Activated effector memory CD4-positive, alpha-beta T cell treated with Interleukin-2 at 50 U/mL for 16 hours (primary cell): ENCODE data around the gene MST1R.

Experiments used
- DNase-seq: peaks from one replicate; pipeline ENCODE4 v3.0.0-alpha.2; 2020

The MST1R gene

DNA sequence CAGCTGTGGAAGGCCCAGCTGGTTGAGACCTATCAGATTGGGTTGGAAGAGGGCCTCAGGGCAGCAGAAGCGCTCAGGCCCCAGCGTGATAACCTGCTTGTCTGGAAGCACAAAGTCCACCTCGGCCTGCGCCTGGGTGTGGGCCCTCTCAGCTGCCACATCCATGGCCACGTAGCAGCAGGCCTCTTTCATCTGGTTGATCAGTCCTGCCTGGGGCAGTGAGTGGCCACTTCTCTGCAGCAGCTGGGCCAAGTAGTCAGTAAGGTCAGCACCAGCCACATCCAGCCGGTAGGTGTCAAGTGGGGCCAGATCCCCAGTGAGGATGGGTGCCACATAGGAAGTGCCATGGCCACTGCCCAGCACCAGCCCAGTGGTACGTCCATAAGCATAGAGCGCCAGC, 30.1 kb downstream of the MST1R start:
- no peak for DNase-seq

DNA sequence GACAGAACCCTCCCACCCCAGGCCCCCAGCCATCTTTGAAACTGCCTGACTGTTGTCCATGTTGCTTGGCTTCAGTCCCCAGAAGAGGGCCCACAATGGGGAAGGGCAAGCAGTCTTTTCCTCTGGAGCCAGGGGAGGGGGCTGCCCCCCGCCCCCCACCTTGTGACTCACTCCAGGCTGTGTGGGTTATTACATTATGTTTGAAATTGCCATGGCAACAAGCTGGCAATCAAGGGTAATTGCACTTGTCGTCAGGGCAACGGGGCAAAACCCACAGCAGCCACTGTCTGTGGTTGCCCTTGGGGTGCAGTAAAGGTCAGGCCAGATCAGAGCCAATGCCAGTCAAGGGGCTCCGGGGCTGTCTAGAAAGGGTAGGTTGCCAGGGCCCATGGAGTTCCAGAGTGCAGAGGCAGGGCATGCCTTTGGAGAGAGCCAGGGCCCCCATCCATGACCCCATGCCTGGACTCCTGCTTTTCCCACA, 30.8 kb downstream of the MST1R start:
- DNase-seq, result no peak

DNA sequence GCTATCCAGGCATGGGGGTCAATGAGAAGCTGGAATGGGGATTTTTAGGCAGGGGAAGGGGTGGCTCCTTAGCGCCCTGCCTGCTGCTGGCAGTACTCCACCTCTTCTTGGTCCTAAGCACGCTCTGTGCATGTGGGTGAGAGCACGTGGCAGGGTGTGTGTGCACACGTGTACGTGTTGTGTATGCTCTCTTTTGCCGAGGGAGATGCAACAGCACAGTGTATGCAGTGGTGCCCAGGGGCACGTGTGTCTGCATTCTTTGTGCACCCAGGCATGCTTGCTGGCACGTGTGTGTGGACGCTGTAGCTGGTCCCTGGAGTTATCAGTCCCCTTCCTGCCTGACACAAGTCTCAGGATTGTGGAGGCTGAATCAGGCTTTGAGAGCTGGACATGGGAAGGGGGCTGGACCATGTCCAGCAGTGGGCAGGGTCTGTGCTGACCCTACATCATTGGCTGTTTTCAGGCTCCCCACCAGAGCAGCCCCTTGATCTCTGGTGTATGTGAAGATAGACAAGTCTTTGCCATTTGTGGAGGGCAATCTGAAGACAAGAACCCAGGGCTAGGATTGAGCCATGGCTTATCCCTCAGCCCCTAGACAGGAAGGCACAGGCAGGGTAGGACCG, 32.0 kb downstream of the MST1R start:
- no peak for DNase-seq

DNA sequence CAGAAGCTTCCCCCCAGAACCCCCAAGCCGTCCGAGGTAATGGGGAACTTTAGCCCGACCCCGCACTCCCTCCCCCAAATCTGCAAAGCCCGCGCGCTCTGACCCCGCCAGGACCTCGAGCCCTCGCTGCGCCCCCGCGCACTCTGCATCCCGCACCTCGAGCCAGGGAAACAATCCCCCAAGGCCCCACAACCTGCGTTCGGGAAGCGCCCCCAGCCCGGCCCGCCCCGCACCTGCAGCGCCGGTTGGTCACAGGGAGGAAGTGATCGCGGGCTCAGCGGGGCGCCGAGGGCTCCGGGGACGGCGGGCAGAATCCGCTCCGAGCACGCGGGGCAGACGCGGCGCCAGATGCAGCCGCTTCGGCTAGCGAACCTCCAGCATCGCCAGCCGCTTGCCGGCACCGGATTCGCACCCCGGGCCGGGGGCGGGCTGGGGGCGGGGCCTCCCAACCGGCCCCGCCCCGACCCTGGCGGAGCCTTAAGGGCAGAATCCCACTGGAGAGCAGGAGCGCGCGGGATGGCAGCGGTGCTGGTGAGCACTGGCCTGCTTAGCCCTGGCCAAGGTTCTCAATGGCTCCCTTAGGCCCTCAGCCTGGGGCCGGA, 34.0 kb downstream of the MST1R start, which contains the start of gene CAMKV:
Gene CAMKV, minus strand, starts transcription at position 382 of the 602 bp plus-strand sequence. CDS start 7,518 bp downstream, outside the sequence.
- DNase-seq, result no peak

DNA sequence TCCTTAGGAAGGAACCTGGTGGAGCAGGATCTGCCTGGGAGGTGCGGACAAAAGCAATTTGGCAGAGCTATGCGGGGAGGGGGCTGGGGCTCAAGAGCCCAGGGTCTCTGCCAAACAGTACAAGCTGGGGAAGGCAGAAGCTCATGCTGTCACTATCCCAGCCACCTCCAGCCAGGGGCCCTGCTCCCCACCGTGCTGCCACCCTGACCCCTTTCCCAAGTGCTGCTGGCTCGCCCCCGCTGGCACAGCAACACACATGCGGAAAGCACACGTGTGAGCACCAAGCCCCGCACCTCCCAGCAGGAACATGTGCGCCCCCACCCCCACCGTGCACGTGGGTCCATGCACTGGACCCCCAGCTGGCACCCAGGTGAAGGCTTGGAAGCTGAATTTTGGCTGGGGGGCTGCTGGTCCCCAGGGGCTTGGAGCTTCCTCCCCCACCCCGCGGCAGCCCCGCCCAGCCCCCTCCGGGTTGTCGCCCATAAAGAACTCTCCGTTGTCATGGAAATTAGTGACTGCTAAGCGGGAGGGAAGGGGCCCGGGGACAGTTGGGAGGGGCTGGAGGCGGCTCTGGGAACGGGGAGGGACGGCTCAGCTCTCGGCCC, 34.7 kb downstream of the MST1R start:
- no peak for DNase-seq

DNA sequence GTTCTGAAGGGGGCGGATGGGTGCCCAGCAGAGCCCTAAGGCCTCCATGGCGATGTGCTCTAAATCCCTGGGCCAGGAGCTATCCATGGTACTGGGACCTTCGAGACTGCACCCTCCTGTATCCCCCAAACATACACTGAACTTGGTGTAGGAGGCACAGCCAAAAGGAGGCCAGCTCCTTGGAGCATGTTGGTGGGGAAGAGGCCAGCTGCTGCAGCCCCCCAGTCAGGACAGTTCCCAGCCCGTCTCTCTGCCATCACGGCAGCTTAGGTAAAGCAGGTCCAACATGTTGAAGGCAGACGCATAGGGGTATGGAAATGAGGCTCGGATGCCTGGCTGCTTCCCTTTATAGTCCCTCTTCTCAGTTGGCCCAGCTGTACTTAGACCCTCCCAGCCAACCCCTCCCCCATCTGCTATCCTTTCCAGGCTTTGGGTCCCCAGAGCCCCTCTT, 35.8 kb downstream of the MST1R start:
- no peak for DNase-seq

DNA sequence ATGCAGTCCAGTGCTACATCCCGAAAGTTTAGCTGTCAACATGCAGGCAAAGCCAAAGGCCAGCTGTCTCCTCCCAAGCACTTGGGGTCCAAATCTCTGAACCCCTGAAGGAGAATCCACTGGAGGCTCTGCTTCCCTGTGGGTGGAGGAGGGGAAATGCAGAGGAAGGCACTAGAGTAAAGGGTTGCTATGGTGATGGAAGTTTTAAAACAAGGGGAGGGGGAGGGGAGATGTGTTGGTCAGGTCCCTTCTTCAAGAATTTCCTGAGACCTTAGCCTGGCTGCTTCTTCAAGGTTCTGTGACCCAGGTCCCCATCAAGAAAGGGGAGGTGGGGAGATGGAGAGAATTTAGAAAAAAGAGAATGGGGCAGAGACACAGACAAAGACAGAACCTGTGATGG, 36.3 kb downstream of the MST1R start:
- no peak for DNase-seq

DNA sequence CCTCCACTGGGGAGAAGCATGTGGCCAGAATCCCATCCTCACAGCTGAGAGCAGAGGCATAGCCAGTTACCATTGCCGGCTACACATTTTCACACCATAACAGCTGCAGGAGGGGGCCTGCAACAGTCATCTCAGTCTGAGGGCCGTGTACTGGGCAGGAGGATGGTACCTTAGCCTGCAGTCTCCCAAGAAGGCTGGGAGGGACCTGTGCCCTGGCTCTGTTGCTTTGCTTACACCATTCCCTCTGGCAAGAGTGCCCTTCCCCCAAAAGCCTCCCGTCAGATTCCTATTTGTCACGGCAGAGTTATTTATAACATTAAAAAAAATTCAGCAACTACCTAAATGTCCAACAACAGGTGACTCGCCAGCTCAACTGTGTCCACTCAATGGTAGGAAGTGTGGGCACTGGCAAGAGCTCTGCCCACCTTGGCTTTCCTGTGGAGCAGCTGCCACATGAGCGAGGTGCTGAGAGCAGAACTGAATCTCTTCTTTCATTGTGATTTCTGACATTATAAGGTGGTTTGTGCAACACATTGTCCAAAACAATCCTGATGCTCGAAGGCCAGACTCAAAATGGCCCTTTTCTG, 38.4 kb downstream of the MST1R start:
- DNase-seq, result no peak

DNA sequence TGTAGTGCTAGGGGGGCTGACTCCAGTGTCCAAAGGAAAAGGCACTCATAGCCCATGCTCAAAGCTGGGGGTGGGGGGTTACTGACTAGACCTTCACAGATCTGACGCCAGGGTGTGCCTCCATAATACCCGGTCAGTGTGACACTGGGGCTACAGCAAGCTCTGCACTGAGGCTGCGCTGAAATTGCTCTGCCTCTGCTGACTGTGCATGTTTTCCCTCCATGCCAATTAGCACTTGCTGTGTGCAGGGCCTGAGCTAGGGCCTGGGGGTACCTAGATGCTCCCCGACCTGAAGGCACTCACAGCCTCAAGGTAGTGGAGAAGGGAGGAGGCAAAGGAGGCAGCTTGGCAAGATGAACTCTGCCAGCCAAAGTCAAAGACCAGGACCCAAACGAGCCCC, 39.2 kb downstream of the MST1R start:
- no peak for DNase-seq

DNA sequence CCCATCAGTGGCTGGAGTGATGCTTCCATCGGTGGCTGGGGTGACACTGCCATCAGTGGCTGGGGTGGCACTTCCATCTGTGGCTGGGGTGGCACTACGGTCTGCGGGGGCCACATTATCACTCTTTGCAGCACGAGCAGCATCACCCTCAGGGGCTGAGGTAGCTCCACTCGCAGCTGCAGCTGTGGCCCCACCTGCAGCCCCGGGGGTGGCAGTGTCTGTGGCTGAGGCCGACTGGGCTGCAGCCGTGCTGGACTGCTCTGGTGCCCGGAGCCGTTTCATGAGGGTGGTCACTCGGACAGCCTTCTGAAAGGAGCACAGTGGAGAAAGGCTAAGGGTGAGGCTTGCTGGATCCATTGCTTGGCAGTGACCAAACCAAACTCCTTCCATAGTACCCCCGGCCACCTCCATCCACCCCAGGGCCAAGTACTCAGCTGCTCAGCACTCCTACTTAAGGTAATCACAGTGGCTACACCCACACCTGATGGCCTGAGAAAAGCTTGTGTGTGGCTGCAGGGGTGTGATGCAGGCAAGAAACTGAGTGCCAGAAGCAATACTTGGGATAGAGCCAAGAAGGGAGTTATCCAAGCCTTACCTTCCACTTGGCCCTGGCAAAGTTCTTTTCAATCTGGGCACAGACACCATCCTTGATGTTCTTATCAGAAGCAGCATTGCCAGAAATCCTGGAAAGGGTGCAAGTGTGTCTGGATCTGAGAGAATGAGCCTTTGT, 43.9 kb downstream of the MST1R start:
- no peak for DNase-seq

DNA sequence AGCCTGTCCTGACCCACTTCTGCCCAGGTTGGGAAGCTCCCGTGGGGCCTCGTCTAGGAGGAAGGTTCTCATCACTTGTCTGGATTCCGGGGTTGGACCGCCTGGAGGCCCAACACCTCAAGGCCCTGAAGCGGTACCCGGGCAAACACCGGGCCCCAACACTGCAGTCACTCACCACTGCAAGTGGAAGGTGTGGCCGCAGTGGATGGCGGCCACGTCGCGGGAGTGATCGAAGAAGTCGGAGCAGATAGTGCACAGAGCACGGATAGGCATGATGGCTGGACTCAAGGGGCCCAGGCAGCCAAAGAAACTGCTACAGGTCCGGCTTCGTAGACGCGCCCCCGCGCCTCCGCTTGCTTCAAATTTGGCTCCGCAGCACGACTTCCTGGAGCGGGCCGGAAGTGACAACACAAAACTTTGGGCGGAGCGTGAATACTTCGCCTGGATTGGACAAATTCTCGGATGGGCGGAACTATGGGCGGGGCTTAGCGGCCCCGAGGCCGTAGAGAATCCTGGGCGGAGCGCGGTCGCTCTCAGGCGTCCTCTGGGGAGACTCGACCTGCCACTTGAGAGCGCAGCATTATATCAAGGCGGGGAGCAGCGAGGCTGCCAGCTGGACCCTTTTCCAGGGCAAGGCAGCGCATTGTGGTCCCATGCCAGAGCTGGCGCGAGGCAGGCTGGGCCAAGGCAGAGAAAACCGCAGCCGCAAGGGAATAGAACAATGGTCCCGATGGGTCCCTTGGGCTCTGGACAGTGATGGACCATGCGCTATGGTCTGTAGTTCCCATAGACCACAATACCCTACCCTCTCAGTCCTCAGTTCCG, 47.3 kb downstream of the MST1R start, which contains the start of gene TRAIP:
Gene TRAIP, minus strand, starts transcription at position 384 of the 825 bp plus-strand sequence. Its CDS starts 111 bp downstream, at position 273.
- peak; percentile 89 for DNase-seq

DNA sequence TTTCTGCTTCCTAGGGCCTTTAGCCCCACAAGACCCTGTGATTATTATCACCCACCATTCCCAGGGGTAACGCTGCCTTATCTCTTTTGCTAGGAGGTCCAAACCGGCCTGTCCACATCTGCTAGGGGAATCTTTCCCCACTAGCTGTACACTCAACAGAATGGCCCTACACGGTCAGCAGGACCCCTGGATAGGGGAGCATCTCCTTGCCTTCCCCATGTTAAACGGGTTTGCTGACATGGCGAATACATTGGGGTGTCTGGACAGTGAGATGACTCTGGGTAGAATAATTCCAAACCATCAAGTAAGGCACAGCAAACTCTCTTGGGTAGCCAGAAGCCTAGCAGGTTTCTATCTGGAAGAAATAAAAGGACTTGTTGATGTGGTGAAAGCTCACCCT, 48.0 kb downstream of the MST1R start:
- no peak for DNase-seq

DNA sequence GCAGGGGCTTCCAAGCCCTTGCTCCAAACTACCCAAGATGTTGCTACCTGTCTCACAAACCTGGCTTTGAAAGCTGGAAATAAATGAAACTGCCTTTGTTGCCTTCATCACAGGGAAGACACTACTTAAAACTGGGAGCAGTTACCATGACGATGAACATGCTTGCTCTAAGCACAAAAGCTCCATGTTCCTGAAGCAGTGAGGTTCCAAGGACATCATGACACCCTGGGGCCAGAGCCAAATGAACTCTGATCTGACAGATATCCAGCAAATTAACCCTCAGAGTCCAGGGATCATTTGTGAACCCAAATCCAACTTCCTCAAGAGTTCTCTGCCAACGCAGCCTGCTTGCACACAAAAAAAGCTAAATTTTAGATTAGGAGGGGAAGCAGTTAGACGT, 58.0 kb downstream of the MST1R start:
- no peak for DNase-seq

DNA sequence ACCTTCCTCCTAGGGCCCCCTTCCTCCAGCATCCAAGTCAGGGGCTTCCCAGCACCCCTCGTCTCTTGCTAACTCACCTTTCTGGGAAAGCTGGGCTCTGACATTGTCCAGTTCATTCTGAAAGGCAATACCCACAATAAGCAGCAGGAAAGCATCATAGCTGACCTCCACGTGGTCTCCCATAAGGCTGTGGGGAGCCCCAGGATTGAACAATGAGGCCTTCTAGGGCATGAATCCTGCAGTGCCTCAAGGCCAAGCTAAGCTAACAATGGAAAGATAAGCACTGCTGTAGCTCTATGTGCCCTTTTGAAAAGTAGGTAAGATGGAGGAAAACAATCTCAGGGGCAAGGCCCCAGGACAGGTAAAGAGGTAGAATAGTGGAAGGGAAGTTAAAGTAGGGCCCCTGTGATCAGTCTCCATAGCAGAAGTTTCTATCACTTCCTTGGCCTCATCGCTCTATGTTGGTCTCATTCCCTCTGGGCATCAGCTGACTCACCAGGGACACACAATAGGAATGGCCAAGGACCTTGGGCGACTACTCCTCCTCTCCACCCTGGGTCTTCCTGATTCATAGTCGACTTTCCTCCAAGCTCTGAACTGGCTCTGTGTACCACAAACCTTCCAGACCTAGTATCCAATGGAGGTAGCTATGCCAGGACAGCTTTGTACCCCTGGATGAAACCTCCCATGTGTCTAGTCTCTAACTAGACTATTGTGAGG, 59.0 kb downstream of the MST1R start:
- no peak for DNase-seq

DNA sequence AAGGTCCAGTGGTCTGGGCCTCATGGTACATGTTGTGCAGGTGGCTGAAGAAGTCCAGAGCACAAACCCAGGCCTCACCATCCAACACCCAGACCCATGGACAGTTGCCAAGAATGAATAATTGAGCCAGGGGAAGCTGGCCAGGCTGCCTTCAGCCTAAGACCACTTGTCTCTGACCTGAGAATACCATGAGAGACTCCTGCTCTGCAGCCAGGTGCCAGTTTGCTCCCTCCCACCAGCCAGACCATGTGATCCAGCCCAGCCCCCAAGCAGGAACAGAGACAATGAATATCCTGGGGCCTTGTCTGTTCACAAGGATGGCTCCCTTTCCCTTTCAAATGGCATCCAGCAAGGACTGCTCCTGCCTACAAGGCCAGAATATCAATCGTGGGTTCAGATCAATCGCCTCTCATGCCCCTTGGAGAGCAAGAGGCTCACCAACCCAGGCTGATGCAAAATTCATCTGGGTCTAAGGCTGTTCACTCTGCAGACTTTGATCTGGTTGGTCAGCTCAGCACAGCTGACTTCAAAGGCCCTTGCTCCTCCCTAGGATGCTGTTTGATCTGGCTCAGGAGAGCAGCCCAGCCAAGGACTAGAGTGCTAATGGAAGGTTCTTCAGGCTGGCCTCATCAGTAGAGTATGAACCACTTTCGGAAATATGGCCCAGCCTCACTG, 60.7 kb downstream of the MST1R start:
- no peak for DNase-seq

DNA sequence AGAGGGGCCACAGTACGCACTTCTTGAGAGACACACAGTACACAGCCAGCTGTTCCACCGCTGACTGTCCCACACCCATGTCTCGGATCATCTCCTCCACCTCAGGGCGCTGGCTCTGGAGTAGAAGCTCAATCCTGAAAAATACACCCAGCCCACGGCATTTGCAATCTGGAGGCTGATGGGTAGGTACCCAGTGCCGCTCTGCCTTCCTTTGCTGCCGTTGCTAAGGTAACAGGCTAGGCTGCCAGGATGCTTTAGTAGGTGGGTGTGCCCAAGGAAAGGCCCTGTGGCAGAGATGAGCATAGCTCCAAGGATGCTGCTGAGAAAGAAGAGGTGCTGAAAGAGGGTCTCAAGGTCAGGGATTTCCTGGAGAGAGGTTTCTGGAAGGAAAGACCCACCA, 61.9 kb downstream of the MST1R start:
- no peak for DNase-seq

DNA sequence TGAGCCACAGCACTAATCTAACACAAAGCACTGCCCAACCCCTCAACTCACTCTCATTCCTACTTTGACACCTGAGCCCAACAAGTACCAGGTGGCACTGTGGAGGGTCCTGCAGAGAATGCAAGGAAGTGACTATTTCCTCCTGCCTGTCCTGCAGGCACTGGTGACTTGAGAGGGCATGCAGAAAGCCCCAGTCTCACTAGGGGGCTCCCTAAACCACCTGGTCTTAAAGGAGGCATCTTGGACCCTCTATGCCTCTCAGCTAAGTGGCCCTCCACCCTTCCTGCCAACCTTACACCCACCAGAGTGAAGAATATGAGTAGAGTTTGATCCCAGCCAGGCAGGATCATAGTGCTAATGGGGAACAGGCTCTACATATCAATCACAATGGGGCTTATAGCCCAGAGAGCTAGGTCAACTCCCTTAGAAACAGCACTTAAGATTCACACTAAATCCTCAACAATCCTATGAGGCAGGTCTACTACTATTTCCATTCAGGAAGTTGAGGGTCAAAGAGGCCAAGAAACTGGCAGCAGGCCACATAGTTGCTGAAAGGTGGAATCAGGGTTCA, 62.5 kb downstream of the MST1R start:
- DNase-seq, result no peak

DNA sequence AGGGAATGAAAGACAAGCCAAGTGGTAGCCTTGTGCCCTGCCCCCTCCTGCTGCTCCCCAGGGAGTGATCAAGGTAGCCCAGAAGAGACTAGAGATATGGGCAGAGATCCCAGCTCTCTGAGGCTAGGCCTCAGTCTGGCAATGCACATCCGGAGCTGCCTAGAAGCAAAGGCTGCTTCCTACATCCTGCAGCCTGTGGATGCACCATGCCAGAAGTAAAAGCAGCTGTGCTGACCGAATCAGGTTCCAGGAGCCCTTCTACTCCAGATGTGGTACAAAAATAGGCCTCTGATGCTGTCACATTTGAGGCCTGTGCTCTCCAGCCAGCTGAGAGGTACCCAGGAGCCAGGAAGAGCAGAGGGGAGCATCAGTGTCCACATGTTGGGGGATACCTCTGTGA, 63.3 kb downstream of the MST1R start:
- DNase-seq, result no peak

DNA sequence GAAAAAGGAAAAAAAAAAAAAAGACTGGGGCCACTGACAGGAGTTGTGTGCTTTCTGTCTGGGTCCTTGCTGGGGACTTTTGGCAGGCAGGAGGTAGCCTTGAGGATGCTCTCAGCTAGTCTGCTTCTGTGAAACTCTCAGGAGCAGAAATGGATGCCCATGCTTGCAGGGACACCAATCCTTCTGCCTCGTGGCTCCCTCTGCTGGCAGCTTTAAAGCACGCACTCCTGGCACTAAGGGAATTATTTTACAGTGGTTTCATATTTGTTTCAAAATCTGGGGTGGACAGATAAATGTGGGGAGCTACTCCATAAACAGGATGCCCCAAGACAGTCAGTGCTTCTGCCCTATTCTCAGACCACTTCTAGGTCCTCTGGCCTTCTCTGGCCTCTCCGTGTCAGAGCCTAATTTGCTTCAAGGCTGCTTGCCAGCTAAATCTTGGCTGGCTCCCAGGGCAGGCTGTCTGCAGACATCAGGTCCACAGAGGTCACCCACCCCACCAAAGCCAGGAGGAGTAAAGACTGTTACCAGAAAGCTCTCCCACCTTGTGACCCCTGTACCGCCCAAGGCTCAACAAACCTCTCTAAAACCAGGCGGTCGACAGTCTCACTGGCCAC, 64.4 kb downstream of the MST1R start:
- DNase-seq, result peak; percentile 67
